K562 (cell line): ENCODE results near the gene CCSER1. TPM values are rescaled to one million over a fixed set of nuclear protein-coding genes. Genes with fewer than 3 reads are reported as not detected.
"Not testable (repeated sequence)": the region's sequence is repeated elsewhere in the genome, so short reads cannot be mapped to it uniquely, and the experiment has no call there.

Experiments
- ATAC-seq: fragments of 200-7000 bp; cut with Tn5 transposase; 3 replicates; pipeline ENCODE4 v1.9.1; 2020; ENCODE audit warnings: moderate library complexity
- BruUV-seq: library from RNA; stranded (reverse); fragments of 400-500 nt; replicated peaks from 2 replicates; lab custom pipeline; 2021; lab: Mats Ljungman, UMichigan
- CTCF ChIA-PET: fragments of 300-600 bp; formaldehyde crosslinking; extraction: SDS; loops from one replicate; lab custom pipeline; 2021; ENCODE audit warnings: low intra/inter-chr PET ratio; lab: Yijun Ruan, JAX
- POLR2A ChIA-PET: fragments of 300-600, 350-650 bp; sonication (Branson Sonifier 250); formaldehyde crosslinking; extraction: SDS; loops from one replicate; lab custom pipeline; 2021; ENCODE audit warnings: antibody characterized with exemption, inconsistent platforms; lab: Yijun Ruan, JAX
- DNase-seq, 4 experiments: peaks; one replicate each; pipeline versions ENCODE4 v3.0.0 to v3.0.0-alpha.2; 2011 to 2018; ENCODE audit warnings: low spot score in 3 of 4, mixed read lengths in 3 of 4; ENCODE audit errors: extremely low read depth in 1 of 4
- FAIRE-seq: peaks from 2 replicates; lab custom pipeline; 2011; peaks lifted over from hg19 to GRCh38; lab: Jason Lieb, UNC
- H2AFZ ChIP-seq: 2 replicates; pipeline ENCODE4 v1.6.0; 2011; ENCODE audit warnings: low read depth, low read length, control low read depth, inconsistent platforms
- H3K27ac ChIP-seq: fragments of 200-600 bp; 3 replicates; pipeline ENCODE4 v1.8.0; 2011; ENCODE audit warnings: low read depth, mild to moderate bottlenecking, control low read depth, inconsistent platforms, low read length, moderate library complexity, mixed read lengths; ENCODE audit errors: extremely low read depth
- H3K27me3 ChIP-seq, 2 experiments: fragments of 300-600 bp in 1 of 2; 2 replicates in 1 of 2; 3 replicates in 1 of 2; pipeline versions ENCODE4 v1.6.0 to v1.8.0; 2011; ENCODE audit warnings: inconsistent platforms in 2 of 2, low read length in 2 of 2, mild to moderate bottlenecking in 1 of 2, mixed read lengths in 1 of 2, moderate library complexity in 1 of 2; ENCODE audit not compliant: control insufficient read depth in 2 of 2, insufficient read depth in 2 of 2
- H3K36me3 ChIP-seq: fragments of 300-600 bp; 3 replicates; pipeline ENCODE4 v1.8.0; 2011; ENCODE audit warnings: mild to moderate bottlenecking, low read length, inconsistent platforms; ENCODE audit not compliant: control insufficient read depth, insufficient read depth
- H3K4me1 ChIP-seq, 2 experiments: fragments of 200-600 bp in 1 of 2; replicated peaks in 1 of 2; 2 replicates in 1 of 2; 3 replicates in 1 of 2; pipeline versions ENCODE4 v1.5.1 to v1.8.0; 2011; ENCODE audit warnings: inconsistent platforms in 2 of 2, low read length in 2 of 2, mild to moderate bottlenecking in 1 of 2, mixed read lengths in 1 of 2, moderate library complexity in 1 of 2; ENCODE audit not compliant: control insufficient read depth in 2 of 2, insufficient read depth in 2 of 2
- H3K4me2 ChIP-seq: 2 replicates; pipeline ENCODE4 v1.6.1; 2011; ENCODE audit warnings: low read length, control low read depth, inconsistent platforms, mixed read lengths; ENCODE audit not compliant: insufficient read depth
- H3K4me3 ChIP-seq: fragments of 200-600 bp; sonication (generic), shearing (Covaris generic); 2 replicates; pipeline ENCODE4 v1.5.1; 2016; ENCODE audit warnings: control low read depth, inconsistent platforms
- H3K79me2 ChIP-seq: fragments of 200-600 bp; 3 replicates; pipeline ENCODE4 v1.8.0; 2011; ENCODE audit warnings: low read length, inconsistent platforms; ENCODE audit not compliant: control insufficient read depth, insufficient read depth
- H3K9ac ChIP-seq, 2 experiments: 2 replicates each; pipeline versions ENCODE4 v1.6.0 to v1.6.1; 2011; ENCODE audit warnings: low read depth in 2 of 2, low read length in 2 of 2, control low read depth in 1 of 2, inconsistent platforms in 1 of 2, mild to moderate bottlenecking in 1 of 2, mixed read lengths in 1 of 2; ENCODE audit not compliant: insufficient read depth in 1 of 2
- H3K9me1 ChIP-seq: one replicate; pipeline ENCODE4 v1.6.0; 2011; ENCODE audit warnings: inconsistent platforms, mild to moderate bottlenecking, low read length, moderate library complexity; ENCODE audit not compliant: control insufficient read depth, insufficient read depth
- H3K9me3 ChIP-seq: replicated peaks from 2 replicates; pipeline ENCODE4 v1.5.1; 2011; ENCODE audit warnings: low read depth, low read length, inconsistent platforms; ENCODE audit not compliant: control insufficient read depth, insufficient read depth
- H4K20me1 ChIP-seq: replicated peaks from 2 replicates; pipeline ENCODE4 v1.6.1; 2011; ENCODE audit warnings: low read length, inconsistent platforms, mixed read lengths; ENCODE audit not compliant: control insufficient read depth, insufficient read depth
- CHD7 ChIP-seq: fragments of 200-600 bp; sonication (generic); IDR thresholded peaks from one replicate; pipeline ENCODE4 v1.6.1; 2012; ENCODE audit warnings: mild to moderate bottlenecking, low read depth, low read length, inconsistent platforms
- ZNF280A ChIP-seq: fragments of 450-650 bp; IDR thresholded peaks from 2 replicates; pipeline ENCODE4 v1.6.1; 2018; ENCODE audit warnings: mild to moderate bottlenecking, low read depth; ENCODE audit not compliant: partially characterized antibody
- ZNF589 ChIP-seq: fragments of 200-800 bp; sonication (Bioruptor generic); IDR thresholded peaks from 2 replicates; pipeline ENCODE4 v1.6.1; 2016; ENCODE audit warnings: low read depth, missing genetic modification characterization, missing compliant biosample characterization
- ZNF830 ChIP-seq: fragments of 250-450 bp; sonication (Bioruptor Pico); IDR thresholded peaks from 2 replicates; pipeline ENCODE4 v1.5.0; 2021; ENCODE audit warnings: mild to moderate bottlenecking
- WGBS: fragments of 100-300 bp; shearing (Covaris generic); methylation state at CpG from one replicate; pipeline ENCODE4 v1.1.6; 2016; ENCODE audit warnings: low coverage, mixed read lengths; ENCODE audit not compliant: insufficient coverage; ENCODE audit errors: missing lambda C conversion rate; 5-methylcytosine and 5-hydroxymethylcytosine counted together
- in situ Hi-C: fragments of 300-500 bp; cut with MboI; formaldehyde crosslinking; loops from 4 replicates; pipeline ENCODE4 v1.15.0; 2018; ENCODE audit warnings: inconsistent platforms, mixed read lengths
- intact Hi-C: fragments of 100-400 bp; cut with micrococcal nuclease; formaldehyde crosslinking; loops from 2 replicates; pipeline ENCODE4 v1.14.2; 2022
- polyA plus RNA-seq, 8 experiments: library from polyadenylated mRNA; depleted of rRNA in 4 of 8; stranded (reverse) in 5 of 8; unstranded in 3 of 8; fragments of >200 nt; fragmentation: Nextera tagmentation in 2 of 8; fragmentation: Illumina TruSeq in 1 of 8; extraction: Ambion mirVana in 2 of 8; extraction: Trizol in 1 of 8; gene quantifications; 2 replicates each; pipeline versions ENCODE4 v1.2.1 to v1.2.3, GENCODE V29; 2011 to 2014; ENCODE audit warnings: inconsistent platforms in 1 of 8, missing spikeins in 1 of 8
- total RNA-seq, 7 experiments: library from RNA; depleted of rRNA in 6 of 7; stranded (reverse); fragments of >200 nt in 6 of 7; fragmentation: Illumina TruSeq in 2 of 7; extraction: Trizol in 2 of 7; gene quantifications; 2 replicates each; pipeline versions ENCODE4 v1.2.1 to v1.2.3, GENCODE V29; 2011 to 2021; ENCODE audit warnings: low replicate concordance in 1 of 7

Gene CCSER1
- total and polyA plus RNA-seq, 9 of the 15 experiments (the other 6 are each of a cell fraction or from before 2014, with no cell fraction given) = not detected

- no peak for TF ChIP-seq CHD7
- TF ChIP-seq ZNF280A = no peak
- no peak for TF ChIP-seq ZNF589 (CRISPR knock-in tag)
- TF ChIP-seq ZNF830 (CRISPR knock-in tag) = no peak
Measured at GRCh38 chr4:91171217-91171616, 1044.0 kb downstream of the CCSER1 start (continued).

- CTCF ChIA-PET, H3K9ac ChIP-seq, DNase-seq, H3K9me3 ChIP-seq, H3K9me1 ChIP-seq, FAIRE-seq, in situ Hi-C loops, H3K4me3 ChIP-seq, BruUV-seq, H3K4me2 ChIP-seq, H3K27me3 ChIP-seq, H3K27ac ChIP-seq, intact Hi-C loops, ATAC-seq, H3K36me3 ChIP-seq, H2AFZ ChIP-seq, H3K79me2 ChIP-seq, H3K4me1 ChIP-seq, H4K20me1 ChIP-seq, POLR2A ChIA-PET: not testable (repeated sequence)
- WGBS = 0% methylated on average over 1 of the region's 1 CpG
Measured at GRCh38 chr4:91185061-91185460, 1057.9 kb downstream of the CCSER1 start.
